NCI-H1930 (cell line): Measurements from ENCODE around the gene DAB2.
"Not testable (repeated sequence)": the region's sequence is repeated elsewhere in the genome, so short reads cannot be mapped to it uniquely, and the experiment has no call there.

Experiments used
- DNase-seq, 2 experiments: peaks; one replicate each; lab custom pipeline; 2025; lab: John Stamatoyannopoulos, UW

The DAB2 gene

GRCh38 chr5:39420482-39421145 is 4.2 kb downstream of the DAB2 start:
- no peak for DNase-seq

GRCh38 chr5:39419796-39420195 is 5.0 kb downstream of the DAB2 start:
- DNase-seq: no peak

DNA sequence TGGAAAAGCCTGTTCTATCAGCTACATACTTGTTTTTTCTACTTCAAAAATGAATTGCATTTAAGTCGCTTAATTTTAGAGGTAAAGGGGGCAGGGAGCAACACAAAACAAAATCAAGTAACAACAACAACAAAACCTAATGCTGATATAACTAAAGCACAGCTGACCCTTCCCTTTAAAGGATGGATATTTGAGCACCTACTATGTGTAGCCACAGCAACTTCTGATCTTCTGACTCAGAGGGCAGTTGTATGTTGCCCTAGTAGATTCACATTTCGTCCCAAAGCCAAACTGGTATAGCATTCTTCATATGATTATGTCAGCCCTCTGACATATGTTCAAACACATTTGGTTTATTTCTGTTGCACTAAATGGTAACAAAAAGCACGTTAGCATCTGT is 6.8 kb downstream of the DAB2 start:
- no peak for DNase-seq

DNA sequence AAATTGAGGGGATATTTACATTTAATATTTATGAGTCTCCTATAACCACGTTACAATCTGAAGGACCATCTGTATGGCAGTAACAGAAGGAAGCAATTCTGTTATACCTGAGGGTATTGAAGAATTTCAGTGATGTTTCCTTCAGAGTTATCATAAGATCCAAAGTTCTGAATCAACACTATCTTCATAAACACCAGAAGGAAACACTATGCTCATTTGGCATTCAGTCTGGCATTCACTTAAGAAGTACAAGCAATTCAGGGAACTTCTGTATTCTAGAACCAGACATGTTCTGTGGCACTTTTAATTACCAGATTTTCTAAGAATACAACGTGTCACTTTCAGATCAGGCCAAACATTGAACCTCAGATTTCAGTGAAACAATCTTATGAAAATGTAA is 9.6 kb downstream of the DAB2 start:
- no peak for DNase-seq

GRCh38 chr5:39414426-39414825 is 10.4 kb downstream of the DAB2 start:
- no peak for DNase-seq

DNA sequence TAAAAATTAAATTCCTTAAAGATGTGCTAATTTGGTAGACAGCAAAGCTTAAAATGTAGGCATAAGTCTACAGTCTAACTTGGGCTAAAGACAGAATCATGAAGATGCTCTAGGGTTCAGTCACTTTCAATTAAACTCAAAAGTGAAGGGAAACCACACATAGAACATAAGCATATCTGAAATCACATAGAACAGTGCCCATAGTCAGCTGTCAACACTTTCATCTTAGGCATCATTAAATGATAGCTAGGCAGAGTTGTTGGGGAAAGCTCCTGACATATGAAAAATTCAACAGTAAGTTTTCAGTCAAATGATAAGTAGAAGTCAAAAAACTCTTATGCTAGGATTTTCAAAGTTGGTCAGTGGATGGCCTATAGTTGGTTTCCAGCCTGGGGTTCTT is 11.0 kb downstream of the DAB2 start:
- DNase-seq: no peak

GRCh38 chr5:39412721-39413394 is 11.9 kb downstream of the DAB2 start:
- DNase-seq: no peak

- no peak for DNase-seq
These were observed 12.8 kb downstream of the DAB2 start for GRCh38 chr5:39411985-39412384.

GRCh38 chr5:39411061-39411460 is 13.7 kb downstream of the DAB2 start:
- no peak for DNase-seq

DNA sequence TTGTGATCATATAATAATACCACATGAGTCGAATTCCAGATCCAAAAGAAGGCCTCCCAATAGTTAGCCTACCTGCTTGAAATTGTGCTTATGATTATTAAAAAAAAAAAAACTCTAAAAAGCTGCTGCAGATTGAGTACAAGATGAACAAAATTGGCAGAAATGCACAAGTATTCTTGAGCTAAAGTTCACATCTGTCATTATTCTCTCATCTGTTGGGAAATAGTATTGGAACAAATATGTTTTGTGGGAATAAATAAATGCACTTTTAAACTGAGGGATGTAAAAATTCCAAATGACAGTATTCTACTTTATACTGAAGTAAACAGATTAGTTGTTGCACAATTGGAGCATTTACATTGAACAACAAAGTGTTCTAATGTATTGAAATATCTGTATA is 15.7 kb downstream of the DAB2 start:
- no peak for DNase-seq

GRCh38 chr5:39405083-39405843 is 19.5 kb downstream of the DAB2 start:
- no peak for DNase-seq

DNA sequence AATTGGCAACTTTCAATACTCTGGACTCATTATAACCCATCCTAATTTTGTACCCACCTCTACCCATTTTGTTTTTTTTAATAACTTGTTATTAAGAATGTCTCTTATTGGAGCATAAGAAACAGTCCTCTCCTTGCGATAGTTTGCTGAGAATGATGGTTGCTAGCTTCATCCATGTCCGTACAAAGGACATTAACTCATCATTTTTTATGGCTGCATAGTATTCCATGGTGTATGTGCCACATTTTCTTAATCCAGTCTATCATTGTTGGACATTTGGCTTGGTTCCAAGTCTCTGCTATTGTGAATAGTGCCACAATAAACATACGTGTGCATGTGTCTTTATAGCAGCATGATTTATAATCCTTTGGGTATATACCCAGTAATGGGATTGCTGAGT is 21.0 kb downstream of the DAB2 start:
- DNase-seq: not testable (repeated sequence)

DNA sequence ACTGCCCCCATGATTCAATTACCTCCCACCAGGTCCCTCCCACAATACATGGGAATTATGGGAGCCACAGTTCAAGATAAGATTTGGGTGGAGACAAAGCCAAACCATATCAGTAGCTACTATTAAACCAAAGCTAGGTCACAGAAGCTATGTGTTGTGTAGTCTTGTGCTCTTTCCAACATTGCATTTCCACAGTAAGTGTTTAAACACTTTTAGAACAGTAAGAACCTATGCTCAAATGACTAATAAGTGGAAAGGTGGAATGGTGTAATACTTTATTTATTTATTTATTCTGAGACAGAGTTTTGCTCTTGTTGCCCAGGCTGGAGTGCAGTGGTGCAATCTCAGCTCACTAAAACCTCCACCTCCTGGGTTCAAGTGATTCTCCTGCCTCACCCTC is 22.6 kb downstream of the DAB2 start:
- DNase-seq: not testable (repeated sequence)

GRCh38 chr5:39400713-39401578 is 23.8 kb downstream of the DAB2 start:
- no peak for DNase-seq

DNA sequence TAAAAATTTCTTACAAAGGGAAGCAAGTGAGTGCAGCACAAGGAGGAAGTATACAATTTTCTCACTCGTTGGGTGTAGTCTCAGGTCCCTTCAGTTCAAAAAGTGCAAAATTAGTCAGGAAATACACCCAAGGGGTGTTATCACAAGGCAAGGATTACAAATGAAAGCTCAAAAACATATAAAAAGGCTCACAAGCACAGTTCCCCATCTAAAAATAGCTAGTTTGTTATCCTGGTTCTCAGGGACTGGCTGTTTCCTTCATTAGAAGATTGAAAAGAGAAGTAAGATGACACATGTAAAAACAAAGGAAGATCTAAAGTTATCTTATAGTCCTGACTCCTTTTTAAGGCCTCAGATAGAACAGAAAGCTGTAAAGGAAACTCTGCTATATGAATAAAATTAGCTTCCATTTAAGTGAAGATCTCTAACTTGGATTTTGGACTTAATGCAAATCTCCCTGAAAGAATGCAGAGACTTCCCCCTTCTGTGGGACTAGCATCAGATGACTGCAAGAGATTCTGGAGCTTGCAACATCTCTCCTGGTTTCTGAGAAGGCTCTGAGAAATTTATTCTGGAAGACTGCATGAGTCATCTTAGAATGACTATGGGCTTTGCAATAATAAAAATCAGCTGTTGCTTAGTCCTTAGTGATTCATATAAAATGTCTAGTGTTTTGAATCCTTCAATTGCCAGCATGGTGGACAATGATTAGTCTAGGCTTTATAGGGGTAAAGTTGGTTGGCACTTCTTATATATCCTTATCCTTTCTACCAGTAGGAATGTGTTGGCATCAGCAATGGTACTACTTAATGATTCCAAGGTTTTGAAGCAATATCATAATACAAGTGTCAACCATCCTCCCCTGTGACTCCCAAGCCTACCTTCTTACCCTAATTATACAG is 25.4 kb downstream of the DAB2 start:
- no peak for DNase-seq

- DNase-seq: no peak
These were observed 27.9 kb downstream of the DAB2 start for GRCh38 chr5:39396843-39397242.

DNA sequence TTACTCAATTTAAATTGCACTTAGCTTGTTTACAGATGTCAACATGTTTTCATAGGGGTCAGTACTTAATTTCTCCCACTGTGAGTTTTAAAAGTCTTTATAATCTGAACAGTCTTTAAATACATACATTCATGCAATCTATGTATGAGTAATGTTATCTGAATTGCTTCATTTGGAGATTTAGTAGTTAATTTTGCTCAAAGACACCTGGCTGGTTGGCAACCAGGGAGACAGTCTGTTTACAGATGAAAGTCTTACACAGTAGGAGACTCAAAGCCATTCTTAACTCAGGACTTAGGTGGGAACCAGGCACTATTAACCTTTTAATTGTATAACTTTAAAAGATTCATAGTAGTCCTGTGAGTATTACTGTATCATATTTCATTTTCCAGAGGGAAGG is 29.3 kb downstream of the DAB2 start:
- DNase-seq: no peak

- no peak for DNase-seq
These were observed 29.8 kb downstream of the DAB2 start for GRCh38 chr5:39394946-39395345.

DNA sequence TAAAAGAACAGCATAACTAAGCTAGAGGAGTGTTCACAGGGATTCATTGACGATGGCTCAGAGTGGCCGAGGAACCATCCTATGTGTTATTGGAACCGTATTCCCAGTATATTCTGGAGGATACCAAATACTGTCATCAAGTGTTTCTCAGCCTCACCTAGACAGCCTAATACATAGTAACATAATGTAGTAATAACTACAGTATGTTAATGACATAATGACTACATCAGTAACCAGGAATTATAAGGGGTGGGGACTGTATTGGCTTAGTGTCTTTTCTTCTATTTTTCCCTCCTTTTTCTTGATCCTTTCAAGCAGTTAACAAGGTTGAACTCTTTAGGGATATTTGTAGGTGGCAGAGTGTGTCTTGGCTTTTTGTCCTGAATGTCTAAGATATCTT is 33.8 kb downstream of the DAB2 start:
- no peak for DNase-seq

DNA sequence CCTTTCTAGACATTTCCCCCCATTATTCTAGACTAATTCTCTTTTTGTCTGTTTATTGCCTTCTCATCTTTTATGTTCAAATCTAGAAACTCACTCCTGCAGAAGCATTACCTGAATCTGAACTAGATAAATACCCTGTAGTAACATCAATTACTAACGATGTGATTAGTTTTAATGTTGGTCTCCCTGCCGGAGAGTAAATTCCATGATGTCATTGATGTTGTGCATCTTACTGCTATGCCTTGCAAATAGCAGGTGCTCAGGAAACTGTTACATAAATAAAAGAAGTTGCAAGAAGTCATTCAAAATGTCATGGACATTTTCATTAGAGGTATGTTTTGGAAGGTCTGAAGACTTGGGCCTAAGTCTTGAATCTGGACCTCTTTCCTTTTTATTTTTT is 37.5 kb downstream of the DAB2 start:
- DNase-seq: no peak

DNA sequence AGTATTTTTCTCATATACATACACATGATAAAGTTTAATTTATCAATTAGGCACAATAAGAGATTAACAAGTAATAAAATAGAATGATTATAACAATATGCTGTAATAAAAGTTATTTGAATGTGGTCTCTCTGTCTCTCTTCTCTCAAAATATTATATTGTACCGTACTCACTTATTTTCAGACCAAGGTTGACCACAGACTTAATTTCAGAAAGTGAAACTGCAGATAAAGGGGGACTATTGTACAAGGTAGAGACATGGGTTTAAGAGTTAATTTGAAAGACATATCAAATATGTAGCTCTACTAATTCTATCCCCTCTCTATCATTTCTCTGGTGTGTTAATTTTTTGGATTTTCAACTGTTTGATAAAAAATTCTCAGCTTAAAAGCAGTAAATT is 40.5 kb downstream of the DAB2 start:
- DNase-seq: no peak
